ENCODE data around the gene PPP4C. TPM values are rescaled to one million over a fixed set of nuclear protein-coding genes. Genes with fewer than 3 reads are reported as not detected.
A peak's percentile ranks its signal among the peaks of the same experiment; 100 is the strongest.

PPP4C gene
- total RNA-seq (2022) (130 and 134 TPM in 2 replicates), Bru-seq, nascent RNA (percentile 74 among the genes with signal in this experiment), BruChase-seq, experiment 1, labeled RNA remaining after a 2-hour chase (percentile 78 among the genes with signal in this experiment), BruChase-seq, experiment 2, labeled RNA remaining after a 6-hour chase (percentile 88 among the genes with signal in this experiment)
- long read RNA-seq, transcript PPP4C-201 (9 exons, 1,407 nt): major isoform, 374 of 608 reads
- long read RNA-seq, transcript PPP4C-202 (8 exons, 1,333 nt): minor isoform, 5 of 608 reads
- long read RNA-seq, transcript PPP4C-214 (8 exons, 1,301 nt): minor isoform, 22 of 608 reads
- long read RNA-seq, transcript PPP4C-204 (8 exons, 941 nt): minor isoform, 21 of 608 reads
- long read RNA-seq, partial matches to known transcripts: 23 of 608 reads
- long read RNA-seq, other reads (novel, unspliced or antisense): 161 of 608 reads

GRCh38 chr16:30075503-30076275, at the start of gene PPP4C:
PPP4C (plus strand) TSS chr16:30075994; CDS start chr16:30076378, 384 bp downstream.
- intact Hi-C loops (cut with micrococcal nuclease; ENCODE audit: unreplicated experiment): no loop called here
- peak within 1 kb of the TSS; percentile 82 for H3K4me3 Mint-ChIP-seq (ENCODE audit: unreplicated experiment)
- CTCF ChIA-PET: no interaction called here
- TSS peak; percentile 97 for BruUV-seq (replicated peaks)
- H3K36me3 ChIP-seq (ENCODE audit: control insufficient read depth, insufficient read depth, low read length): peaks cover 11% of the 10 kb centered on the region
- H3K27ac Mint-ChIP-seq (ENCODE audit: unreplicated experiment): peak within 1 kb of the TSS; percentile 84
- H3K4me1 ChIP-seq: 0 out of 2 replicates have a peak, but pooled peaks cover 11% of the 10 kb centered on the region
- TF ChIP-seq CTCF (IDR thresholded peaks at IDR 0.05; ENCODE audit: insufficient read depth in 1 of 2, low read depth in 1 of 2, low read length in 1 of 2, severe bottlenecking in 1 of 2, unreplicated experiment in 1 of 2): no peak
- no peaks in the 10 kb centered on the region for H3K27me3 ChIP-seq (replicated peaks; ENCODE audit: control insufficient read depth, insufficient read depth, low read length)
- peaks cover 71% of the 10 kb centered on the region for H3K36me3 Mint-ChIP-seq (ENCODE audit: insufficient read depth, unreplicated experiment)
- peak within 1 kb of the TSS; percentile 82 for H3K4me3 ChIP-seq (ENCODE audit: low read depth, low read length)
- DNase-seq: peak; percentile 85 to 89
- H3K9me3 ChIP-seq: no peaks in the 10 kb centered on the region
- peaks cover 12% of the 10 kb centered on the region for H3K4me1 Mint-ChIP-seq (ENCODE audit: low read depth, unreplicated experiment)
- no peaks in the 10 kb centered on the region for H3K9me3 Mint-ChIP-seq (ENCODE audit: unreplicated experiment)
- POLR2A ChIA-PET: interaction anchor here (0.9 to 1.3 kb wide), 3 partner anchors 10 to 260 kb away, joined by 5 read pairs; partner anchors contain the start of gene ALDOA
- no peaks in the 10 kb centered on the region for H3K27me3 Mint-ChIP-seq (ENCODE audit: insufficient read depth, unreplicated experiment)

DNA sequence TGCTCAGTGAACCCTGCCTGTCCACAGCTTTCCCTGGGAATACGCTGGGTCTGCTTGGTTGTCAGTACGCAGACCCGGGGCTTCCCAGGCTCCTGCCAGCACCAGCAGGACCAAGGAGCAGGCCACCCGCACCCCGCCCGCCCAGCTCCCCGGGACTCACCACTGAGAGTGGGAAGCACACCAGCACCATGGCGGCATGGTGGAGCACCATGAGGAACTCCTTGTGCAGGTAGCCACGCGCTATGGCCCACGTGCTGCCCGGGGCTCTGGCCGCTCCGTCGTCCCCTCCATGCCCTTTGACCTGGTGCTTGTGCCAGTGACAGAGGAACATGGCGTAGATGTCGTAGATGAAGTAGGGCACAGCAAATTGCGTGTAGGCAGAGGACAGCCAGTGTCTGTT, 49.3 kb upstream of the PPP4C start:
- Mint-ChIP-seq H3K36me3 (ENCODE audit: insufficient read depth, unreplicated experiment) (peaks cover 1% of the 10 kb centered on the region), H3K27me3 (ENCODE audit: insufficient read depth, unreplicated experiment) (peaks cover 11% of the 10 kb centered on the region), H3K27ac (ENCODE audit: unreplicated experiment) (no peak overlapping the region), H3K4me3 (ENCODE audit: unreplicated experiment) (no peak overlapping the region), H3K4me1 (ENCODE audit: low read depth, unreplicated experiment) (peaks cover 7% of the 10 kb centered on the region), H3K9me3 (ENCODE audit: unreplicated experiment) (no peaks in the 10 kb centered on the region)
- no peaks in the 10 kb centered on the region for H3K36me3 ChIP-seq (ENCODE audit: control insufficient read depth, insufficient read depth, low read length)
- ChIA-PET POLR2A (no interaction called here), CTCF (no interaction called here)
- no peaks in the 10 kb centered on the region for H3K4me1 ChIP-seq
- no peak overlapping the region for H3K4me3 ChIP-seq (ENCODE audit: low read depth, low read length)
- no peaks in the 10 kb centered on the region for H3K9me3 ChIP-seq
- no peak for TF ChIP-seq CTCF (IDR thresholded peaks at IDR 0.05; ENCODE audit: insufficient read depth in 1 of 2, low read depth in 1 of 2, low read length in 1 of 2, severe bottlenecking in 1 of 2, unreplicated experiment in 1 of 2)
- no peak for DNase-seq
- no TSS peak for BruUV-seq (replicated peaks)
- no peaks in the 10 kb centered on the region; the same call in 1 of the 2 replicates for H3K27me3 ChIP-seq (replicated peaks; ENCODE audit: control insufficient read depth, insufficient read depth, low read length)
- intact Hi-C loops (cut with micrococcal nuclease; ENCODE audit: unreplicated experiment): loop anchor here (10.0 kb wide), 1 partner anchor 132 kb away; the partner anchor contains the start of gene SEZ6L2

Data from Caco-2 (cell line).